Mononuclear cell (primary cell): Measurements from ENCODE around the gene MGAT5. TPM values are rescaled to one million over a fixed set of nuclear protein-coding genes. Genes with fewer than 3 reads are reported as not detected.

Source experiments
- H3K27me3 ChIP-seq: 2 replicates; pipeline ENCODE4 v1.6.0; 2011; ENCODE audit warnings: low read length, control low read depth; ENCODE audit not compliant: insufficient read depth
- H3K4me1 ChIP-seq: 2 replicates; pipeline ENCODE4 v1.5.1; 2011; ENCODE audit warnings: mild to moderate bottlenecking, low read length, control low read depth; ENCODE audit not compliant: insufficient read depth
- H3K4me3 ChIP-seq: 2 replicates; pipeline ENCODE4 v1.5.1; 2011; ENCODE audit warnings: mild to moderate bottlenecking, low read length, moderate library complexity
- H3K9me3 ChIP-seq: 2 replicates; pipeline ENCODE4 v1.5.1; 2011; ENCODE audit warnings: low read depth, mild to moderate bottlenecking, control low read depth, low read length
- total RNA-seq: library from RNA; depleted of rRNA; stranded (reverse); fragments of >200 nt; gene quantifications from one replicate; pipeline ENCODE4 v1.2.3, GENCODE V29; 2012

MGAT5 gene
- total RNA-seq, 1 donor, result 41.3 TPM

- Histone ChIP-seq H3K4me1 (peaks cover 16% of the 10 kb centered on the region), H3K9me3 (no peaks in the 10 kb centered on the region), H3K27me3 (no peaks in the 10 kb centered on the region), H3K4me3 (no peak overlapping the region)
These were observed 118.3 kb downstream of the MGAT5 start for GRCh38 chr2:134372141-134372540.

GRCh38 chr2:134372611-134373131, 118.8 kb downstream of the MGAT5 start:
- Histone ChIP-seq H3K27me3 (no peaks in the 10 kb centered on the region), H3K4me1 (peaks cover 14% of the 10 kb centered on the region), H3K4me3 (no peak overlapping the region), H3K9me3 (no peaks in the 10 kb centered on the region)

- Histone ChIP-seq H3K9me3 (no peaks in the 10 kb centered on the region), H3K4me3 (no peak overlapping the region), H3K27me3 (no peaks in the 10 kb centered on the region), H3K4me1 (no peaks in the 10 kb centered on the region)
These were observed 122.1 kb downstream of the MGAT5 start for GRCh38 chr2:134375935-134376334.

- Histone ChIP-seq H3K4me1 (no peaks in the 10 kb centered on the region), H3K9me3 (no peaks in the 10 kb centered on the region), H3K27me3 (no peaks in the 10 kb centered on the region), H3K4me3 (no peak overlapping the region)
These were observed 123.9 kb downstream of the MGAT5 start for GRCh38 chr2:134377730-134378129.

- no peaks in the 10 kb centered on the region for H3K27me3 ChIP-seq
- H3K4me1 ChIP-seq, result no peaks in the 10 kb centered on the region
- no peaks in the 10 kb centered on the region for H3K9me3 ChIP-seq
- H3K4me3 ChIP-seq, result no peak overlapping the region
These were observed 125.4 kb downstream of the MGAT5 start for GRCh38 chr2:134379293-134379692.

- no peak overlapping the region for H3K4me3 ChIP-seq
- H3K4me1 ChIP-seq, result no peaks in the 10 kb centered on the region
- no peaks in the 10 kb centered on the region for H3K9me3 ChIP-seq
- H3K27me3 ChIP-seq, result no peaks in the 10 kb centered on the region
These were observed 125.8 kb downstream of the MGAT5 start for GRCh38 chr2:134379722-134380121.

- Histone ChIP-seq H3K9me3 (no peaks in the 10 kb centered on the region), H3K4me1 (no peaks in the 10 kb centered on the region), H3K27me3 (no peaks in the 10 kb centered on the region), H3K4me3 (no peak overlapping the region)
These were observed 127.3 kb downstream of the MGAT5 start for GRCh38 chr2:134381141-134381540.

- Histone ChIP-seq H3K9me3 (no peaks in the 10 kb centered on the region), H3K4me3 (no peak overlapping the region), H3K4me1 (no peaks in the 10 kb centered on the region), H3K27me3 (no peaks in the 10 kb centered on the region)
These were observed 130.3 kb downstream of the MGAT5 start for GRCh38 chr2:134384131-134384530.

GRCh38 chr2:134385195-134385594, 131.3 kb downstream of the MGAT5 start:
- no peak overlapping the region for H3K4me3 ChIP-seq
- H3K27me3 ChIP-seq, result no peaks in the 10 kb centered on the region
- H3K4me1 ChIP-seq, result no peaks in the 10 kb centered on the region
- no peaks in the 10 kb centered on the region for H3K9me3 ChIP-seq

- no peak overlapping the region for H3K4me3 ChIP-seq
These were observed 132.4 kb downstream of the MGAT5 start for GRCh38 chr2:134386310-134386709.

GRCh38 chr2:134389381-134389780, 135.5 kb downstream of the MGAT5 start:
- Histone ChIP-seq H3K4me1 (peaks cover 12% of the 10 kb centered on the region), H3K9me3 (no peaks in the 10 kb centered on the region), H3K27me3 (no peaks in the 10 kb centered on the region), H3K4me3 (no peak overlapping the region)

More at GRCh38 chr2:134386310-134386709, 132.4 kb downstream of the MGAT5 start:
- Histone ChIP-seq H3K27me3 (no peaks in the 10 kb centered on the region), H3K4me1 (peaks cover 6% of the 10 kb centered on the region), H3K9me3 (no peaks in the 10 kb centered on the region)

- peaks cover 12% of the 10 kb centered on the region for H3K4me1 ChIP-seq
- no peaks in the 10 kb centered on the region for H3K27me3 ChIP-seq
- H3K4me3 ChIP-seq, result no peak overlapping the region
- H3K9me3 ChIP-seq, result no peaks in the 10 kb centered on the region
These were observed 137.9 kb downstream of the MGAT5 start for GRCh38 chr2:134391751-134392160.

GRCh38 chr2:134392442-134393074, 138.7 kb downstream of the MGAT5 start:
- H3K27me3 ChIP-seq, result no peaks in the 10 kb centered on the region
- peaks cover 12% of the 10 kb centered on the region for H3K4me1 ChIP-seq
- no peak overlapping the region for H3K4me3 ChIP-seq
- no peaks in the 10 kb centered on the region for H3K9me3 ChIP-seq

- Histone ChIP-seq H3K4me3 (no peak overlapping the region), H3K27me3 (no peaks in the 10 kb centered on the region), H3K4me1 (peaks cover 12% of the 10 kb centered on the region), H3K9me3 (no peaks in the 10 kb centered on the region)
These were observed 139.2 kb downstream of the MGAT5 start for GRCh38 chr2:134393075-134393461.

- no peaks in the 10 kb centered on the region for H3K27me3 ChIP-seq
- no peaks in the 10 kb centered on the region for H3K9me3 ChIP-seq
- H3K4me1 ChIP-seq, result peaks cover 16% of the 10 kb centered on the region
- H3K4me3 ChIP-seq, result no peak overlapping the region
These were observed 141.9 kb downstream of the MGAT5 start for GRCh38 chr2:134395779-134396178.

GRCh38 chr2:134396493-134396892, 142.6 kb downstream of the MGAT5 start:
- H3K27me3 ChIP-seq, result no peaks in the 10 kb centered on the region
- no peak overlapping the region for H3K4me3 ChIP-seq
- no peaks in the 10 kb centered on the region for H3K9me3 ChIP-seq
- peaks cover 8% of the 10 kb centered on the region for H3K4me1 ChIP-seq
